OCI-LY7 (cell line): ENCODE results near the gene DBN1.

Experiments
- EZH2phosphoT487 ChIP-seq: fragments of 200-600 bp; sonication (generic); IDR thresholded peaks from 2 replicates; pipeline ENCODE4 v1.6.1; 2018; ENCODE audit warnings: low read depth, borderline replicate concordance, mild to moderate bottlenecking, mixed run types, antibody characterized with exemption, low read length, moderate library complexity, mixed read lengths
- TF ChIP-seq, protein P1 (sequence below): fragments of 200-600 bp; sonication (generic); conservative IDR thresholded peaks from 2 replicates; pipeline ENCODE4 v1.5.1; 2014; ENCODE audit warnings: mild to moderate bottlenecking, antibody characterized with exemption, low read length, moderate library complexity, mixed read lengths

DNA sequence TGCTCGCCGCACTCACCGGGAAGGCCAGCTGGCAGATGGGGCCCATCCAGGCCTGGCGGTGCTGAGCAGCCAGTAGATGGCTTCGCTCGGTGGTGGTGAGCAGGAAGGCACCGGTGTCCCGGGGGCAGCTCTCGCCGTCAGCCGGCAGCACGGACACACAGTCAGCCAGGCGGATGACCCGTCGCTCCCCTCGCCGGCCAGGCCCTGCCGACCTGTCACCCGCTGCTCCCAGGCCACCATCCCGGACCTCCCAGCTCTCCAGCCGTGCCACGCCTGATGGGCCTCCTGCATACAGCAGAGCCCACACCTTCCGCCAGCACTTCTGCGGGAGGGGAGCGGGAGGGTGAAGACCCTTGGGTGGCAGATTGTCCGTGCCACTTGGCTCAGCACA is 34.8 kb upstream of the DBN1 start:
- TF ChIP-seq, protein P1, sequence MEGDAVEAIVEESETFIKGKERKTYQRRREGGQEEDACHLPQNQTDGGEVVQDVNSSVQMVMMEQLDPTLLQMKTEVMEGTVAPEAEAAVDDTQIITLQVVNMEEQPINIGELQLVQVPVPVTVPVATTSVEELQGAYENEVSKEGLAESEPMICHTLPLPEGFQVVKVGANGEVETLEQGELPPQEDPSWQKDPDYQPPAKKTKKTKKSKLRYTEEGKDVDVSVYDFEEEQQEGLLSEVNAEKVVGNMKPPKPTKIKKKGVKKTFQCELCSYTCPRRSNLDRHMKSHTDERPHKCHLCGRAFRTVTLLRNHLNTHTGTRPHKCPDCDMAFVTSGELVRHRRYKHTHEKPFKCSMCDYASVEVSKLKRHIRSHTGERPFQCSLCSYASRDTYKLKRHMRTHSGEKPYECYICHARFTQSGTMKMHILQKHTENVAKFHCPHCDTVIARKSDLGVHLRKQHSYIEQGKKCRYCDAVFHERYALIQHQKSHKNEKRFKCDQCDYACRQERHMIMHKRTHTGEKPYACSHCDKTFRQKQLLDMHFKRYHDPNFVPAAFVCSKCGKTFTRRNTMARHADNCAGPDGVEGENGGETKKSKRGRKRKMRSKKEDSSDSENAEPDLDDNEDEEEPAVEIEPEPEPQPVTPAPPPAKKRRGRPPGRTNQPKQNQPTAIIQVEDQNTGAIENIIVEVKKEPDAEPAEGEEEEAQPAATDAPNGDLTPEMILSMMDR, result no peak
- no peak for TF ChIP-seq EZH2phosphoT487
